HG03521 (cell line): ENCODE data around the gene PRMT9.

Experiments
- ATAC-seq: cut with Tn5 transposase; IDR thresholded peaks from one replicate; pipeline ENCODE4 v1.9.1; 2021; ENCODE audit warnings: mild to moderate bottlenecking, moderate library complexity; ENCODE audit not compliant: unreplicated experiment

The PRMT9 gene

GRCh38 chr4:147683717-147684700, at the start of gene PRMT9:
PRMT9 (minus strand) TSS chr4:147684163; CDS start chr4:147683987, 176 bp downstream.
- peak; percentile 99 for ATAC-seq

GRCh38 chr4:147732518-147733235, 48.7 kb upstream of the PRMT9 start:
- ATAC-seq: peak; percentile 28

GRCh38 chr4:147731580-147732517, 47.9 kb upstream of the PRMT9 start, which contains the start of gene ARHGAP10:
ARHGAP10 (plus strand) TSS chr4:147732088; CDS start chr4:147732302, 214 bp downstream.
- peak; percentile 56 for ATAC-seq

GRCh38 chr4:147730333-147730732, 46.4 kb upstream of the PRMT9 start:
- ATAC-seq: no peak

- ATAC-seq: no peak
Measured at GRCh38 chr4:147727476-147728028, 43.6 kb upstream of the PRMT9 start.

- no peak for ATAC-seq
Measured at GRCh38 chr4:147725673-147726072, 41.7 kb upstream of the PRMT9 start.

- no peak for ATAC-seq
Measured at GRCh38 chr4:147724468-147725201, 40.7 kb upstream of the PRMT9 start.

GRCh38 chr4:147723326-147723725, 39.4 kb upstream of the PRMT9 start:
- ATAC-seq: no peak

GRCh38 chr4:147717878-147718277, 33.9 kb upstream of the PRMT9 start:
- peak; percentile 78 for ATAC-seq

- no peak for ATAC-seq
Measured at GRCh38 chr4:147714575-147715401, 30.8 kb upstream of the PRMT9 start.

- ATAC-seq: no peak
Measured at GRCh38 chr4:147709999-147710398, 26.0 kb upstream of the PRMT9 start.

GRCh38 chr4:147707892-147708672, 24.1 kb upstream of the PRMT9 start:
- ATAC-seq: peak; percentile 73

GRCh38 chr4:147704846-147705245, 20.9 kb upstream of the PRMT9 start:
- ATAC-seq: no peak

GRCh38 chr4:147696866-147697265, 12.9 kb upstream of the PRMT9 start:
- ATAC-seq: no peak

GRCh38 chr4:147693218-147693617, 9.3 kb upstream of the PRMT9 start:
- ATAC-seq: no peak

- ATAC-seq: no peak
Measured at GRCh38 chr4:147691820-147692219, 7.9 kb upstream of the PRMT9 start.

GRCh38 chr4:147689067-147689466, 5.1 kb upstream of the PRMT9 start:
- ATAC-seq: no peak

- no peak for ATAC-seq
Measured at GRCh38 chr4:147683188-147683591, 773 bp downstream of the PRMT9 start.
